Fibroblast of villous mesenchyme (primary cell): ENCODE measurements around the gene KCND3. TPM values are rescaled to one million over a fixed set of nuclear protein-coding genes. Genes with fewer than 3 reads are reported as not detected.

Experiments used
- DNase-seq: peaks from one replicate; pipeline ENCODE4 v3.0.0-alpha.2; 2010; ENCODE audit warnings: low read depth
- H3K4me3 ChIP-seq: 2 replicates; pipeline ENCODE4 v1.5.1; 2011; ENCODE audit warnings: low read depth, mild to moderate bottlenecking, low read length
- total RNA-seq: library from RNA; depleted of rRNA; stranded (reverse); fragments of >200 nt; gene quantifications from 2 replicates; pipeline ENCODE4 v1.2.3, GENCODE V29; 2012
- TF ChIP-seq, protein P1 (sequence below): IDR thresholded peaks from 2 replicates; pipeline ENCODE4 v1.5.1; 2012; ENCODE audit warnings: low read depth, mild to moderate bottlenecking, low read length; ENCODE audit not compliant: insufficient read depth

KCND3 gene
- total RNA-seq, 1 donor = 1.7 TPM

GRCh38 chr1:111832521-111833155 lies 156.8 kb downstream of the KCND3 start:
- H3K4me3 ChIP-seq = no peak overlapping the region
- DNase-seq = no peak
- TF ChIP-seq, protein P1, sequence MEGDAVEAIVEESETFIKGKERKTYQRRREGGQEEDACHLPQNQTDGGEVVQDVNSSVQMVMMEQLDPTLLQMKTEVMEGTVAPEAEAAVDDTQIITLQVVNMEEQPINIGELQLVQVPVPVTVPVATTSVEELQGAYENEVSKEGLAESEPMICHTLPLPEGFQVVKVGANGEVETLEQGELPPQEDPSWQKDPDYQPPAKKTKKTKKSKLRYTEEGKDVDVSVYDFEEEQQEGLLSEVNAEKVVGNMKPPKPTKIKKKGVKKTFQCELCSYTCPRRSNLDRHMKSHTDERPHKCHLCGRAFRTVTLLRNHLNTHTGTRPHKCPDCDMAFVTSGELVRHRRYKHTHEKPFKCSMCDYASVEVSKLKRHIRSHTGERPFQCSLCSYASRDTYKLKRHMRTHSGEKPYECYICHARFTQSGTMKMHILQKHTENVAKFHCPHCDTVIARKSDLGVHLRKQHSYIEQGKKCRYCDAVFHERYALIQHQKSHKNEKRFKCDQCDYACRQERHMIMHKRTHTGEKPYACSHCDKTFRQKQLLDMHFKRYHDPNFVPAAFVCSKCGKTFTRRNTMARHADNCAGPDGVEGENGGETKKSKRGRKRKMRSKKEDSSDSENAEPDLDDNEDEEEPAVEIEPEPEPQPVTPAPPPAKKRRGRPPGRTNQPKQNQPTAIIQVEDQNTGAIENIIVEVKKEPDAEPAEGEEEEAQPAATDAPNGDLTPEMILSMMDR = no peak

GRCh38 chr1:111831153-111831552 lies 158.3 kb downstream of the KCND3 start:
- TF ChIP-seq, protein P1 = no peak
- H3K4me3 ChIP-seq = no peak overlapping the region
- DNase-seq = no peak

- no peak overlapping the region for H3K4me3 ChIP-seq
- TF ChIP-seq, protein P1 = no peak
- no peak for DNase-seq
Measured at GRCh38 chr1:111827946-111828345, 161.5 kb downstream of the KCND3 start.

- H3K4me3 ChIP-seq = no peak overlapping the region
- no peak for DNase-seq
- TF ChIP-seq, protein P1 = no peak
Measured at GRCh38 chr1:111826278-111826677, 163.2 kb downstream of the KCND3 start.

DNA sequence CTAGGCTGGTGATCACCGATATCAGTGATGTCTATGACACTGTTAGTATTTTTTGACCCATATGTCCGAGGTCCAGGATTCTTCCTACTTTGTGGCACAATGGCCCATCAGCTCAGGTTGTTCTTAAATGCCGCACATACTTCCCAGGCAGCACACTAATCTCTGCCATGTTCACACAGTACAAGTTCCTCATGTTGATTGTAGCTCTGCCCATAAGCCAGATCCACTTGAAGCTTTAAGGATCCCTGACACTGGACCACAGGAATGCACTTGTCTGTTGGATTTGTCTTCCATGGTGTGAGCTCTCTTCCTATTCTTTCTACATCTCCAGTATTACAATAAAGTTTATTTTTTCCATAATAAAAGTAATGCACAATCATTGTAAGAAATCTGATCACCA lies 164.3 kb downstream of the KCND3 start:
- H3K4me3 ChIP-seq = no peak overlapping the region
- TF ChIP-seq, protein P1 = no peak
- no peak for DNase-seq

DNA sequence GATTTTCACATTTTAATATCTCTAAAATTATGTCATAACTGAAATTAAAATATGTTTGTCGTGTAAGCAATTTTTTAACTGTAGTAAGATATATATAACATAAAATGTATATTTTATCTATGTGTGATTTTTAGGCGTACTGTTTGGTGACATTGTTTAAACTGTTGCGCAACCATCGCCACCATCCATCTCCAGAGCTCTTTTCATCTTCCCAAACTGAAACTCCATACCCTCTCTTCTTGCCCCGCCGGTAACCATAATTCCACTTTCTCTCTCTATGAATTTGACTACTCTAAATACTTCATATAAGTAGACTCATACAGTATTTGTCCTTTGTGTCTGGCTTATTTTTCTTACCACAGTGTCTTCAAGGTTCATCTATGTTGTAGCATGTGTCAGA lies 167.3 kb downstream of the KCND3 start:
- TF ChIP-seq, protein P1 = no peak
- DNase-seq = no peak
- H3K4me3 ChIP-seq = no peak overlapping the region
